ENCODE data around the gene HNRNPA3. TPM values are rescaled to one million over a fixed set of nuclear protein-coding genes. Genes with fewer than 3 reads are reported as not detected.
A peak's percentile ranks its signal among the peaks of the same experiment; 100 is the strongest.
"Not testable (repeated sequence)": the region's sequence is repeated elsewhere in the genome, so short reads cannot be mapped to it uniquely, and the experiment has no call there.

The HNRNPA3 gene
- total RNA-seq, 1 experiment from 2014 or later = 234 TPM

- Mint-ChIP-seq H3K4me1 (ENCODE audit: low read depth, unreplicated experiment) (peaks cover 38% of the 10 kb centered on the region), H3K4me3 (ENCODE audit: low read depth, unreplicated experiment) (peak overlapping the region; percentile 82), H3K36me3 (ENCODE audit: insufficient read depth, unreplicated experiment) (peaks cover 61% of the 10 kb centered on the region), H3K9me3 (ENCODE audit: low read depth, unreplicated experiment) (no peaks in the 10 kb centered on the region), H3K27me3 (ENCODE audit: unreplicated experiment) (no peaks in the 10 kb centered on the region), H3K27ac (ENCODE audit: unreplicated experiment) (peak overlapping the region; percentile 98)
- CTCF ChIA-PET = interaction anchor here (0.8 to 4.2 kb wide), 5 partner anchors 26 to 117 kb away, joined by 3 to 42 read pairs (median 5); no protein-coding TSS in a partner anchor
- BruUV-seq (replicated peaks) = no TSS peak
- DNase-seq = no peak
- TF ChIP-seq, protein P1, sequence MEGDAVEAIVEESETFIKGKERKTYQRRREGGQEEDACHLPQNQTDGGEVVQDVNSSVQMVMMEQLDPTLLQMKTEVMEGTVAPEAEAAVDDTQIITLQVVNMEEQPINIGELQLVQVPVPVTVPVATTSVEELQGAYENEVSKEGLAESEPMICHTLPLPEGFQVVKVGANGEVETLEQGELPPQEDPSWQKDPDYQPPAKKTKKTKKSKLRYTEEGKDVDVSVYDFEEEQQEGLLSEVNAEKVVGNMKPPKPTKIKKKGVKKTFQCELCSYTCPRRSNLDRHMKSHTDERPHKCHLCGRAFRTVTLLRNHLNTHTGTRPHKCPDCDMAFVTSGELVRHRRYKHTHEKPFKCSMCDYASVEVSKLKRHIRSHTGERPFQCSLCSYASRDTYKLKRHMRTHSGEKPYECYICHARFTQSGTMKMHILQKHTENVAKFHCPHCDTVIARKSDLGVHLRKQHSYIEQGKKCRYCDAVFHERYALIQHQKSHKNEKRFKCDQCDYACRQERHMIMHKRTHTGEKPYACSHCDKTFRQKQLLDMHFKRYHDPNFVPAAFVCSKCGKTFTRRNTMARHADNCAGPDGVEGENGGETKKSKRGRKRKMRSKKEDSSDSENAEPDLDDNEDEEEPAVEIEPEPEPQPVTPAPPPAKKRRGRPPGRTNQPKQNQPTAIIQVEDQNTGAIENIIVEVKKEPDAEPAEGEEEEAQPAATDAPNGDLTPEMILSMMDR (IDR thresholded peaks at IDR 0.05; ENCODE audit: unreplicated experiment) = no peak
- intact Hi-C loops (cut with micrococcal nuclease; ENCODE audit: unreplicated experiment) = loop anchor here (2.0 to 10.0 kb wide), 3 partner anchors 59 to 101 kb away; no protein-coding TSS in a partner anchor
Measured at GRCh38 chr2:177265824-177266817, 53.5 kb downstream of the HNRNPA3 start.

DNA sequence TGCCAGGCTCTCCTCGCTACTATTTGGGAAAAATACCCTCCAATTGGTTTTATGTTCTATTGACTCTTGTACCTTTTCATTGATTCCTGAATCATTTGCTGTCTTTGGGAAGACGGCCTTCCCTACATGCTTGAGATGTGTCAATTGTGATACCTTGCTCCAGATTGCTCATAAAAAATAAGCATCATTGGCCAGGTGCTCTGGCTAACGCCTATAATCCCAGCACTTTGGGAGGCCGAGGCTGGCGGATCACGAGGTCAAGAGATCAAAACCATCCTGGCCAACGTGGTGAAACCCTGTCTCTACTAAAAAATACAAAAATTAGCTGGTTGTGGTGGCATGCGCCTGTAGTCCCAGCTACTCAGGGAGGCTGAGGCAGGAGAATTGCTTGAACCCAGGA is 54.4 kb downstream of the HNRNPA3 start:
- Mint-ChIP-seq H3K4me3 (ENCODE audit: low read depth, unreplicated experiment) (peak overlapping the region; percentile 82), H3K36me3 (ENCODE audit: insufficient read depth, unreplicated experiment) (peaks cover 53% of the 10 kb centered on the region), H3K4me1 (ENCODE audit: low read depth, unreplicated experiment) (peaks cover 38% of the 10 kb centered on the region), H3K27ac (ENCODE audit: unreplicated experiment) (peak overlapping the region; percentile 98)
- CTCF ChIA-PET = interaction anchor here (0.8 to 1.0 kb wide), 2 partner anchors 55 to 102 kb away, joined by 4 to 5 read pairs; no protein-coding TSS in a partner anchor
- not testable (repeated sequence) for BruUV-seq (replicated peaks); H3K9me3 Mint-ChIP-seq (ENCODE audit: low read depth, unreplicated experiment); H3K27me3 Mint-ChIP-seq (ENCODE audit: unreplicated experiment); DNase-seq
- intact Hi-C loops (cut with micrococcal nuclease; ENCODE audit: unreplicated experiment) = loop anchor here (2.0 to 10.0 kb wide), 3 partner anchors 58 to 102 kb away; no protein-coding TSS in a partner anchor

DNA sequence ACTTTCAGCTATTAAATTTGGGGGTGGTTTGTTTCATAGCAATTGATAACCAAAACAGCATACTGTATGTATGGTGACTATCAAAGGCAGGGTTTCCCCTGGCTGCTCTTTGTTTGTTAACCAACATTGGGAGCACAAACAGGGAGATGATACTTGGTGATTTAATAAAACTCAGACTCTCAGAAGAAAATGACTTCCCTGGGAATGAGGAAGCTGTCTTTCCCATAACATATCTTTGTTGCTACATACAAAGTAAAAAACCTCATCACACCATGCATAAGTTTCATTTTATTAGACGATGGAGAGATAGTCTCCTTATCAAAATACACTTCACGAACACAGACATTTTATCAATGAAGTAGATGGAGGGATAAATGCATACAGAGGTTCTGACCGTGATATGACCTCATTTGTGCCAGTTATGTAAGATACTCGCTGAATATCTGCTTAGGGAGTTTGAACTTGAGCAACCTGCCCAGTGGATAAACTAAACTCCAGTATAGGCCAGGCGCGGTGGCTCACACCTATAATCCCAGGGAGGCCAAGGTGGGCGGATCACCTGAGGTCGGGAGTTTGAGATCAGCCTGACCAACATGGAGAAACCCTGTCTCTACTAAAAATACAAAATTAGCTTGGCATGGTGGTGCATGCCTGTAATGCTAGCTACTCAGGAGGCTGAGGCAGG is 55.7 kb downstream of the HNRNPA3 start:
- Mint-ChIP-seq H3K36me3 (ENCODE audit: insufficient read depth, unreplicated experiment) (peaks cover 39% of the 10 kb centered on the region), H3K4me3 (ENCODE audit: low read depth, unreplicated experiment) (no peak overlapping the region), H3K9me3 (ENCODE audit: low read depth, unreplicated experiment) (no peaks in the 10 kb centered on the region), H3K4me1 (ENCODE audit: low read depth, unreplicated experiment) (peaks cover 43% of the 10 kb centered on the region), H3K27ac (ENCODE audit: unreplicated experiment) (no peak overlapping the region), H3K27me3 (ENCODE audit: unreplicated experiment) (no peaks in the 10 kb centered on the region)
- DNase-seq = no peak
- intact Hi-C loops (cut with micrococcal nuclease; ENCODE audit: unreplicated experiment) = loop anchor here (10.0 kb wide), 1 partner anchor 104 kb away; no protein-coding TSS in a partner anchor
- BruUV-seq (replicated peaks) = no TSS peak
- CTCF ChIA-PET = no interaction called here
- TF ChIP-seq, protein P1 (IDR thresholded peaks at IDR 0.05; ENCODE audit: unreplicated experiment) = no peak

DNA sequence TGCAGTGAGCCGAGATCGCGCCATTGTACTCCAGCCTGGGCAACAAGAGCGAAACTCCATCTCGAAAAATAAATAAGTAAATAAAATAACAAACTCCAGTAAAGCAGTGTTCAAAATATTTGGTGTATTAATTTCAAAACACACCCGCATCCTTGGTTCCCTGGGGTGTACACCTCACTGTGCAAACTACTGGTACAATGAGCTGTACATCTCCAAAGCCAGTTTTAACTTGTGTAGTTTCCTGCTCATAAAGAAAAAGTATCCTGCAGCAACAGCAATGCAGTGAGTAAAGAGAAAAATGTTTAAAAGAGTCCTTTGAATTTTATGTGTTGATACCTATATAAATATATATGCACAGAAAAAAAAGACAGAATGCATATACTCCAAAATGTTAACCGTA is 56.3 kb downstream of the HNRNPA3 start:
- Mint-ChIP-seq H3K9me3 (ENCODE audit: low read depth, unreplicated experiment) (no peaks in the 10 kb centered on the region), H3K36me3 (ENCODE audit: insufficient read depth, unreplicated experiment) (peaks cover 33% of the 10 kb centered on the region), H3K27ac (ENCODE audit: unreplicated experiment) (no peak overlapping the region), H3K4me1 (ENCODE audit: low read depth, unreplicated experiment) (peaks cover 48% of the 10 kb centered on the region), H3K27me3 (ENCODE audit: unreplicated experiment) (no peaks in the 10 kb centered on the region), H3K4me3 (ENCODE audit: low read depth, unreplicated experiment) (no peak overlapping the region)
- DNase-seq = no peak
- CTCF ChIA-PET = no interaction called here
- TF ChIP-seq, protein P1 (IDR thresholded peaks at IDR 0.05; ENCODE audit: unreplicated experiment) = no peak
- intact Hi-C loops (cut with micrococcal nuclease; ENCODE audit: unreplicated experiment) = loop anchor here (10.0 kb wide), 1 partner anchor 104 kb away; no protein-coding TSS in a partner anchor
- BruUV-seq (replicated peaks) = no TSS peak

All from Calu3 (cell line).